GM12878 (cell line): Measurements from ENCODE around the gene AGT. TPM values are rescaled to one million over a fixed set of nuclear protein-coding genes. Genes with fewer than 3 reads are reported as not detected.

Experiments
- ATAC-seq: fragments of 200-7000 bp; cut with Tn5 transposase; 3 replicates; pipeline ENCODE4 v1.9.1; 2020; ENCODE audit warnings: mild to moderate bottlenecking, moderate library complexity
- BruUV-seq: library from RNA; stranded (reverse); fragments of 400-500 nt; replicated peaks from 2 replicates; lab custom pipeline; 2021; lab: Mats Ljungman, UMichigan
- CTCF ChIA-PET: fragments of 300-600 bp; sonication (Branson Sonifier 250); formaldehyde crosslinking; extraction: SDS; loops from one replicate; lab custom pipeline; 2021; ENCODE audit warnings: inconsistent platforms; lab: Yijun Ruan, JAX
- POLR2A ChIA-PET: fragments of 350-600 bp; formaldehyde crosslinking; extraction: SDS; loops from one replicate; lab custom pipeline; 2021; ENCODE audit warnings: inconsistent platforms; lab: Charles Lee
- RAD21 ChIA-PET: fragments of 300-600 bp; sonication (Branson Sonifier 250); formaldehyde crosslinking; loops from one replicate; lab custom pipeline; 2023; ENCODE audit warnings: antibody characterized with exemption; ENCODE audit not compliant: unreplicated experiment; lab: Charles Lee
- SMC1A ChIA-PET: fragments of 300-600 bp; sonication (Branson Sonifier 250); formaldehyde crosslinking; loops from one replicate; lab custom pipeline; 2023; ENCODE audit not compliant: unreplicated experiment, uncharacterized antibody; lab: Charles Lee
- DNase-seq: peaks from one replicate; pipeline ENCODE4 v3.0.0-alpha.2; 2011; ENCODE audit warnings: low read depth, low spot score
- FAIRE-seq: peaks from 3 replicates; lab custom pipeline; 2011; peaks lifted over from hg19 to GRCh38; lab: Jason Lieb, UNC
- H2AFZ ChIP-seq: 2 replicates; pipeline ENCODE4 v1.6.0; 2011; ENCODE audit warnings: low read depth, low read length, control low read depth; ENCODE audit not compliant: control insufficient read depth
- H3K27ac ChIP-seq: 2 replicates; pipeline ENCODE4 v1.5.1; 2011; ENCODE audit warnings: control low read depth; ENCODE audit not compliant: control insufficient read depth, insufficient read depth
- H3K27me3 ChIP-seq, 2 experiments: replicated peaks in 1 of 2; 2 replicates each; pipeline versions ENCODE4 v1.6.0 to v1.6.1; 2011; ENCODE audit warnings: low read length in 1 of 2; ENCODE audit not compliant: control insufficient read depth in 2 of 2, insufficient read depth in 2 of 2
- H3K36me3 ChIP-seq, 2 experiments: 2 replicates each; pipeline ENCODE4 v1.5.1; 2011; ENCODE audit warnings: low read length in 1 of 2; ENCODE audit not compliant: control insufficient read depth in 2 of 2, insufficient read depth in 2 of 2
- H3K4me1 ChIP-seq: 2 replicates; pipeline ENCODE4 v1.6.1; 2011; ENCODE audit warnings: mild to moderate bottlenecking, low read length, moderate library complexity, mixed read lengths; ENCODE audit not compliant: control insufficient read depth, insufficient read depth
- H3K4me2 ChIP-seq: 2 replicates; pipeline ENCODE4 v1.6.0; 2011; ENCODE audit warnings: control low read depth; ENCODE audit not compliant: control insufficient read depth, insufficient read depth
- H3K4me3 ChIP-seq: fragments of 200-600 bp; sonication (generic); 2 replicates; pipeline ENCODE4 v1.5.1; 2016
- H3K79me2 ChIP-seq: 2 replicates; pipeline ENCODE4 v1.6.0; 2011; ENCODE audit warnings: low read length; ENCODE audit not compliant: control insufficient read depth, insufficient read depth
- H3K9ac ChIP-seq: 2 replicates; pipeline ENCODE4 v1.8.0; 2011; ENCODE audit warnings: low read length, control low read depth, mixed read lengths; ENCODE audit not compliant: control insufficient read depth, insufficient read depth
- H3K9me3 ChIP-seq: replicated peaks from 3 replicates; pipeline ENCODE4 v1.5.1; 2011; ENCODE audit warnings: mild to moderate bottlenecking, low read length; ENCODE audit not compliant: control insufficient read depth, insufficient read depth
- H4K20me1 ChIP-seq: 2 replicates; pipeline ENCODE4 v1.6.0; 2011; ENCODE audit not compliant: control insufficient read depth, insufficient read depth
- BCL3 ChIP-seq: IDR thresholded peaks from 2 replicates; pipeline ENCODE4 v1.6.1; 2011; ENCODE audit warnings: borderline replicate concordance, low read depth, mild to moderate bottlenecking, moderate library complexity, low read length; ENCODE audit not compliant: insufficient read depth, poor library complexity, severe bottlenecking
- CHD1 ChIP-seq: IDR thresholded peaks from 2 replicates; pipeline ENCODE4 v1.6.1; 2012; ENCODE audit warnings: low read depth, low read length, improper control_type of control experiment
- CHD4 ChIP-seq: fragments of 200-600 bp; sonication (generic); IDR thresholded peaks from 2 replicates; pipeline ENCODE4 v1.6.1; 2016; ENCODE audit warnings: mild to moderate bottlenecking
- DPF2 ChIP-seq: fragments of 450-650 bp; IDR thresholded peaks from 2 replicates; pipeline ENCODE4 v1.6.1; 2017; ENCODE audit warnings: mild to moderate bottlenecking
- EGR1 ChIP-seq, 2 experiments: IDR thresholded peaks; 1 replicate in 1 of 2; 2 replicates in 1 of 2; pipeline ENCODE4 v1.6.1; 2011 to 2012; ENCODE audit warnings: low read depth in 2 of 2, low read length in 2 of 2, borderline replicate concordance in 1 of 2, mild to moderate bottlenecking in 1 of 2, moderate library complexity in 1 of 2
- MYB ChIP-seq: fragments of 150-350 bp; IDR thresholded peaks from 2 replicates; pipeline ENCODE4 v1.6.1; 2014; ENCODE audit warnings: mild to moderate bottlenecking, low read depth, low read length, borderline replicate concordance
- PAX5 ChIP-seq: IDR thresholded peaks from 2 replicates; pipeline ENCODE4 v1.6.1; 2011; ENCODE audit warnings: low read depth, low read length, borderline replicate concordance
- RELA ChIP-seq: fragments of 450-650 bp; IDR thresholded peaks from 2 replicates; pipeline ENCODE4 v1.8.0; 2014; ENCODE audit warnings: borderline replicate concordance; ENCODE audit not compliant: partially characterized antibody
- SMAD1 ChIP-seq: fragments of 450-650 bp; IDR thresholded peaks from 2 replicates; pipeline ENCODE4 v1.6.1; 2018; ENCODE audit warnings: mild to moderate bottlenecking, low read depth; ENCODE audit not compliant: partially characterized antibody
- WRNIP1 ChIP-seq: IDR thresholded peaks from 2 replicates; pipeline ENCODE4 v1.6.1; 2011; ENCODE audit warnings: low read depth, low read length, improper control_type of control experiment, borderline replicate concordance
- ZNF207 ChIP-seq: fragments of 450-650 bp; IDR thresholded peaks from 2 replicates; pipeline ENCODE4 v1.6.1; 2014; ENCODE audit warnings: antibody characterized with exemption, mild to moderate bottlenecking, borderline replicate concordance
- WGBS: methylation state at CpG from one replicate; pipeline ENCODE4 v1.1.6; 2016; ENCODE audit warnings: low lambda C conversion rate; ENCODE audit not compliant: insufficient replicate concordance, insufficient coverage; ENCODE audit errors: missing lambda C conversion rate; 5-methylcytosine and 5-hydroxymethylcytosine counted together
- in situ Hi-C: fragments of 300-500 bp; cut with MboI; formaldehyde crosslinking; loops from 9 replicates; pipeline ENCODE4 v1.14.3; 2018; ENCODE audit warnings: mixed read lengths
- intact Hi-C: fragments of 100-400 bp; cut with micrococcal nuclease; formaldehyde crosslinking; loops from one replicate; pipeline ENCODE4 v1.14.2; 2022; ENCODE audit not compliant: unreplicated experiment
- polyA plus RNA-seq, 11 experiments: library from polyadenylated mRNA; depleted of rRNA in 4 of 11; unstranded in 6 of 11; stranded (reverse) in 5 of 11; fragments of >200 nt; fragmentation: Nextera tagmentation in 4 of 11; fragmentation: Illumina TruSeq in 1 of 11; extraction: Ambion mirVana in 4 of 11; extraction: Trizol in 1 of 11; gene quantifications; 1 replicate in 1 of 11; 2 replicates in 10 of 11; pipeline versions ENCODE4 v1.2.1 to v1.2.3, GENCODE V29; 2011 to 2016; ENCODE audit warnings: inconsistent platforms in 2 of 11, missing spikeins in 2 of 11, low read depth in 1 of 11
- total RNA-seq, 4 experiments: library from RNA; depleted of rRNA in 3 of 4; stranded (reverse); fragments of >200 nt in 3 of 4; fragmentation: Illumina TruSeq in 1 of 4; extraction: Trizol in 1 of 4; gene quantifications; 2 replicates each; pipeline versions ENCODE4 v1.2.1 to v1.2.3, GENCODE V29; 2013 to 2021
- TF ChIP-seq, protein P1 (sequence below): fragments of 450-650 bp; formaldehyde crosslinking; IDR thresholded peaks from 2 replicates; pipeline ENCODE4 v1.4.0; 2022; ENCODE audit warnings: mild to moderate bottlenecking, moderate library complexity

The AGT gene
- total and polyA plus RNA-seq, 10 of the 15 experiments (the other 5 are each of a cell fraction or from before 2014, with no cell fraction given) = 0.69 TPM; not detected in 9

GRCh38 chr1:230691615-230692014 lies 22.3 kb downstream of the AGT start:
- H3K27ac ChIP-seq = no peak overlapping the region
- WGBS = 93% methylated on average over 10 of the region's 10 CpGs
- ATAC-seq = no peak
- no TSS peak for BruUV-seq
- RAD21 ChIA-PET = no interaction called here
- CTCF ChIA-PET = no interaction called here
- intact Hi-C loops (no loop called here), in situ Hi-C loops (no loop called here)
- H2AFZ ChIP-seq = no peak overlapping the region
- no peak for FAIRE-seq
- H3K4me3 ChIP-seq = no peak overlapping the region
- no peak for TF ChIP-seq BCL3
- TF ChIP-seq, all 136 proteins: peak for 0
- no peak overlapping the region for H3K9ac ChIP-seq
- H3K4me2 ChIP-seq = no peak overlapping the region
- H3K79me2 ChIP-seq = no peaks in the 10 kb centered on the region
- H3K36me3 ChIP-seq = peaks cover 11 to 22% of the 10 kb centered on the region in 2 experiments
- no peak for DNase-seq
- no peaks in the 10 kb centered on the region for H4K20me1 ChIP-seq
- H3K4me1 ChIP-seq = no peaks in the 10 kb centered on the region
- ChIA-PET POLR2A (no interaction called here), SMC1A (no interaction called here)
- H3K27me3 ChIP-seq = no peaks in the 10 kb centered on the region
- no peaks in the 10 kb centered on the region for H3K9me3 ChIP-seq

- no peaks in the 10 kb centered on the region for H3K4me1 ChIP-seq
- ATAC-seq (no peak), DNase-seq (no peak)
- H3K27me3 ChIP-seq = no peaks in the 10 kb centered on the region
- intact Hi-C loops = no loop called here
- POLR2A ChIA-PET = no interaction called here
- no peak overlapping the region for H3K4me2 ChIP-seq
- SMC1A ChIA-PET = interaction anchor here (0.5 kb wide), 1 partner anchor 8 kb away, joined by 3 read pairs; no protein-coding TSS in a partner anchor
- RAD21 ChIA-PET = no interaction called here
- TF ChIP-seq CHD4 = no peak
- TF ChIP-seq CHD1 = no peak
- TF ChIP-seq, protein P1, sequence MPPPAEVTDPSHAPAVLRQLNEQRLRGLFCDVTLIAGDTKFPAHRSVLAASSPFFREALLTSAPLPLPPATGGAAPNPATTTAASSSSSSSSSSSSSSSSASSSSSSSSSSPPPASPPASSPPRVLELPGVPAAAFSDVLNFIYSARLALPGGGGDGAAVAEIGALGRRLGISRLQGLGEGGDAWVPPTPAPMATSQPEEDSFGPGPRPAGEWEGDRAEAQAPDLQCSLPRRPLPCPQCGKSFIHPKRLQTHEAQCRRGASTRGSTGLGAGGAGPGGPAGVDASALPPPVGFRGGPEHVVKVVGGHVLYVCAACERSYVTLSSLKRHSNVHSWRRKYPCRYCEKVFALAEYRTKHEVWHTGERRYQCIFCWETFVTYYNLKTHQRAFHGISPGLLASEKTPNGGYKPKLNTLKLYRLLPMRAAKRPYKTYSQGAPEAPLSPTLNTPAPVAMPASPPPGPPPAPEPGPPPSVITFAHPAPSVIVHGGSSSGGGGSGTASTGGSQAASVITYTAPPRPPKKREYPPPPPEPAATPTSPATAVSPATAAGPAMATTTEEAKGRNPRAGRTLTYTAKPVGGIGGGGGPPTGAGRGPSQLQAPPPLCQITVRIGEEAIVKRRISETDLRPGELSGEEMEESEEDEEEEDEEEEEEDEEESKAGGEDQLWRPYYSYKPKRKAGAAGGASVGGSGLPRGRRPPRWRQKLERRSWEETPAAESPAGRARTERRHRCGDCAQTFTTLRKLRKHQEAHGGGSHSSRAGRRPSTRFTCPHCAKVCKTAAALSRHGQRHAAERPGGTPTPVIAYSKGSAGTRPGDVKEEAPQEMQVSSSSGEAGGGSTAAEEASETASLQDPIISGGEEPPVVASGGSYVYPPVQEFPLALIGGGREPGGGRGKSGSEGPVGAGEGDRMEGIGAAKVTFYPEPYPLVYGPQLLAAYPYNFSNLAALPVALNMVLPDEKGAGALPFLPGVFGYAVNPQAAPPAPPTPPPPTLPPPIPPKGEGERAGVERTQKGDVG (CRISPR knock-in tag) = no peak
- no peak for TF ChIP-seq PAX5
- no peak for TF ChIP-seq EGR1 (IDR thresholded peaks at IDR 0.05; ENCODE audit: borderline replicate concordance in 1 of 2, low read depth in 2 of 2, low read length in 2 of 2)
- TF ChIP-seq SMAD1 = no peak
- no peak for TF ChIP-seq RELA
- TF ChIP-seq MYB = no peak
- TF ChIP-seq ZNF207 = no peak
- TF ChIP-seq WRNIP1 = no peak
- TF ChIP-seq DPF2 = no peak
- TF ChIP-seq, all 136 proteins: peak for 0
- no peak overlapping the region for H3K4me3 ChIP-seq
- H4K20me1 ChIP-seq = no peaks in the 10 kb centered on the region
- H2AFZ ChIP-seq = no peak overlapping the region
- H3K9ac ChIP-seq = no peak overlapping the region
- no peaks in the 10 kb centered on the region for H3K79me2 ChIP-seq
- no peak for FAIRE-seq
- no peak overlapping the region for H3K27ac ChIP-seq
- CTCF ChIA-PET = no interaction called here
- BruUV-seq = no TSS peak
- in situ Hi-C loops = no loop called here
- H3K9me3 ChIP-seq = no peaks in the 10 kb centered on the region
- H3K36me3 ChIP-seq = peaks cover 15 to 22% of the 10 kb centered on the region in 2 experiments
- WGBS = 96% methylated on average over 9 of the region's 9 CpGs
Observed at GRCh38 chr1:230690101-230690500, 23.8 kb downstream of the AGT start.
